ENCODE measurements around the gene EIF2S2. TPM values are rescaled to one million over a fixed set of nuclear protein-coding genes. Genes with fewer than 3 reads are reported as not detected.
"Not testable (repeated sequence)": the region's sequence is repeated elsewhere in the genome, so short reads cannot be mapped to it uniquely, and the experiment has no call there.

The EIF2S2 gene
- total RNA-seq, 1 experiment from 2014 or later: 124 TPM

DNA sequence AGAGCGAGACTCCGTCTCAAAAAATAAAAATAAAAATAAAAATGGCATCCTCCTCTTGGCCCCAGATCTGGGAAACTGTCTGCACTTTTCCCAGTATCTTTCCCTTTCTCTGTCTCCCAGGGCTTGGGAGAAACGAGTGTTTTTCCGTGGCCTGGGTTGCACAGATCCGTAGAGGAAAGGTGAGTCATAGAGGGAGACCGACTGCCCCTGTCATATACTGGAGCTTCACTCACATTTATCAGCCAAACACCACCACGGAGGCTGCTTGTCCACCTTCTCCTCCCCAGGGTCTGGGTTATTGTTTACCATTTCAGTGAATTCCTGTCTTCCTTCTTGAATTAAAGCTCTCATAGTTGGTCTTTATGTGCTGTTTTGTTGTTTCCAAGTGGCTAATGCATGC lies 31.9 kb upstream of the EIF2S2 start:
- Mint-ChIP-seq H3K36me3 (no peaks in the 10 kb centered on the region), H3K4me1 (no peaks in the 10 kb centered on the region), H3K27ac (no peak overlapping the region), H3K9me3 (no peaks in the 10 kb centered on the region), H3K27me3 (ENCODE audit: low read depth) (no peaks in the 10 kb centered on the region; the same call in 1 of the 2 replicates), H3K4me3 (no peak overlapping the region)
- CTCF ChIA-PET: interaction anchor here (1.0 kb wide), 1 partner anchor 46 kb away, joined by 3 read pairs; no protein-coding TSS in a partner anchor
- POLR2A ChIA-PET: no interaction called here
- DNase-seq (ENCODE audit: low spot score): no peak
- TF ChIP-seq, protein P1, sequence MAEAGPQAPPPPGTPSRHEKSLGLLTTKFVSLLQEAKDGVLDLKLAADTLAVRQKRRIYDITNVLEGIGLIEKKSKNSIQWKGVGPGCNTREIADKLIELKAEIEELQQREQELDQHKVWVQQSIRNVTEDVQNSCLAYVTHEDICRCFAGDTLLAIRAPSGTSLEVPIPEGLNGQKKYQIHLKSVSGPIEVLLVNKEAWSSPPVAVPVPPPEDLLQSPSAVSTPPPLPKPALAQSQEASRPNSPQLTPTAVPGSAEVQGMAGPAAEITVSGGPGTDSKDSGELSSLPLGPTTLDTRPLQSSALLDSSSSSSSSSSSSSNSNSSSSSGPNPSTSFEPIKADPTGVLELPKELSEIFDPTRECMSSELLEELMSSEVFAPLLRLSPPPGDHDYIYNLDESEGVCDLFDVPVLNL (CRISPR knock-in tag; IDR thresholded peaks at IDR 0.05; ENCODE audit: borderline replicate concordance, low read depth): no peak
- no peak for TF ChIP-seq ZNF671 (CRISPR knock-in tag; IDR thresholded peaks at IDR 0.05)
- no peak for ATAC-seq

DNA sequence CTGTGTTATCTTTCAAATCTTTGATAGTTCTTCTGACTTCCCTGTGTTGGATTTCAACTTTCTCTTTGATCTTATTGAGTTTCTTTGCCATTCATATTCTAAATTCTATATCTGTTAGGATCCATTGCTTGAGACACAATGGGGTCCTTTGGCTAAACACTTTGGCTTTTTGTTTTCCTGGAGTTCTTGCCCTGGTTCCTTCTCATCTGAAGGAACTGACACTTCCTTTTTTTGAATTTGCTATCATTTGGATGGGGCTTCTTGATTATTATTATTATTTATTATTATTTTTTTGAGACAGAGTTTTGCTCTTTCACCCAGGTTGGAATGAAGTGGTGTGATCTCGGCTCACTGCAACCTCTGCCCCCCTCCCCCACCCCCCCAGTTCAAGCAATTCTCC lies 30.1 kb upstream of the EIF2S2 start:
- Mint-ChIP-seq H3K36me3 (no peaks in the 10 kb centered on the region), H3K4me1 (no peaks in the 10 kb centered on the region), H3K4me3 (no peak overlapping the region), H3K27me3 (ENCODE audit: low read depth) (no peaks in the 10 kb centered on the region; the same call in 1 of the 2 replicates), H3K27ac (no peak overlapping the region), H3K9me3 (no peaks in the 10 kb centered on the region; the same call in 1 of the 2 replicates)
- ATAC-seq (no peak), DNase-seq (ENCODE audit: low spot score) (no peak)
- CTCF ChIA-PET: no interaction called here
- POLR2A ChIA-PET: no interaction called here
- TF ChIP-seq, protein P2, sequence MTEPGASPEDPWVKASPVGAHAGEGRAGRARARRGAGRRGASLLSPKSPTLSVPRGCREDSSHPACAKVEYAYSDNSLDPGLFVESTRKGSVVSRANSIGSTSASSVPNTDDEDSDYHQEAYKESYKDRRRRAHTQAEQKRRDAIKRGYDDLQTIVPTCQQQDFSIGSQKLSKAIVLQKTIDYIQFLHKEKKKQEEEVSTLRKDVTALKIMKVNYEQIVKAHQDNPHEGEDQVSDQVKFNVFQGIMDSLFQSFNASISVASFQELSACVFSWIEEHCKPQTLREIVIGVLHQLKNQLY (CRISPR knock-in tag; IDR thresholded peaks at IDR 0.05): no peak
- TF ChIP-seq, protein P3, sequence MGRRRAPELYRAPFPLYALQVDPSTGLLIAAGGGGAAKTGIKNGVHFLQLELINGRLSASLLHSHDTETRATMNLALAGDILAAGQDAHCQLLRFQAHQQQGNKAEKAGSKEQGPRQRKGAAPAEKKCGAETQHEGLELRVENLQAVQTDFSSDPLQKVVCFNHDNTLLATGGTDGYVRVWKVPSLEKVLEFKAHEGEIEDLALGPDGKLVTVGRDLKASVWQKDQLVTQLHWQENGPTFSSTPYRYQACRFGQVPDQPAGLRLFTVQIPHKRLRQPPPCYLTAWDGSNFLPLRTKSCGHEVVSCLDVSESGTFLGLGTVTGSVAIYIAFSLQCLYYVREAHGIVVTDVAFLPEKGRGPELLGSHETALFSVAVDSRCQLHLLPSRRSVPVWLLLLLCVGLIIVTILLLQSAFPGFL (CRISPR knock-in tag; IDR thresholded peaks at IDR 0.05; ENCODE audit: borderline replicate concordance): no peak
- TF ChIP-seq FOXP1 (CRISPR knock-in tag; IDR thresholded peaks at IDR 0.05; ENCODE audit: borderline replicate concordance): no peak
- no peak for TF ChIP-seq CREM (CRISPR knock-in tag; IDR thresholded peaks at IDR 0.05)
- TF ChIP-seq, protein P4, sequence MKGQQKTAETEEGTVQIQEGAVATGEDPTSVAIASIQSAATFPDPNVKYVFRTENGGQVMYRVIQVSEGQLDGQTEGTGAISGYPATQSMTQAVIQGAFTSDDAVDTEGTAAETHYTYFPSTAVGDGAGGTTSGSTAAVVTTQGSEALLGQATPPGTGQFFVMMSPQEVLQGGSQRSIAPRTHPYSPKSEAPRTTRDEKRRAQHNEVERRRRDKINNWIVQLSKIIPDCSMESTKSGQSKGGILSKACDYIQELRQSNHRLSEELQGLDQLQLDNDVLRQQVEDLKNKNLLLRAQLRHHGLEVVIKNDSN (CRISPR knock-in tag; IDR thresholded peaks at IDR 0.05): no peak
- TF ChIP-seq, protein P5, sequence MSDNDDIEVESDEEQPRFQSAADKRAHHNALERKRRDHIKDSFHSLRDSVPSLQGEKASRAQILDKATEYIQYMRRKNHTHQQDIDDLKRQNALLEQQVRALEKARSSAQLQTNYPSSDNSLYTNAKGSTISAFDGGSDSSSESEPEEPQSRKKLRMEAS (CRISPR knock-in tag; IDR thresholded peaks at IDR 0.05): no peak
- TF ChIP-seq GRHL2 (CRISPR knock-in tag; IDR thresholded peaks at IDR 0.05; ENCODE audit: insufficient replicate concordance, severe bottlenecking): no peak
- TF ChIP-seq, protein P6, sequence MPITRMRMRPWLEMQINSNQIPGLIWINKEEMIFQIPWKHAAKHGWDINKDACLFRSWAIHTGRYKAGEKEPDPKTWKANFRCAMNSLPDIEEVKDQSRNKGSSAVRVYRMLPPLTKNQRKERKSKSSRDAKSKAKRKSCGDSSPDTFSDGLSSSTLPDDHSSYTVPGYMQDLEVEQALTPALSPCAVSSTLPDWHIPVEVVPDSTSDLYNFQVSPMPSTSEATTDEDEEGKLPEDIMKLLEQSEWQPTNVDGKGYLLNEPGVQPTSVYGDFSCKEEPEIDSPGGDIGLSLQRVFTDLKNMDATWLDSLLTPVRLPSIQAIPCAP (CRISPR knock-in tag; IDR thresholded peaks at IDR 0.05): no peak
- TF ChIP-seq, protein P7, sequence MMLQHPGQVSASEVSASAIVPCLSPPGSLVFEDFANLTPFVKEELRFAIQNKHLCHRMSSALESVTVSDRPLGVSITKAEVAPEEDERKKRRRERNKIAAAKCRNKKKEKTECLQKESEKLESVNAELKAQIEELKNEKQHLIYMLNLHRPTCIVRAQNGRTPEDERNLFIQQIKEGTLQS (CRISPR knock-in tag; conservative IDR thresholded peaks at IDR 0.05): no peak
- TF ChIP-seq ZNF232 (CRISPR knock-in tag; IDR thresholded peaks at IDR 0.05): no peak
- TF ChIP-seq ZNF138 (CRISPR knock-in tag; conservative IDR thresholded peaks at IDR 0.05): no peak
- TF ChIP-seq CREB1 (CRISPR knock-in tag; IDR thresholded peaks at IDR 0.05): no peak
- no peak for TF ChIP-seq ATF1 (CRISPR knock-in tag; IDR thresholded peaks at IDR 0.05)

DNA sequence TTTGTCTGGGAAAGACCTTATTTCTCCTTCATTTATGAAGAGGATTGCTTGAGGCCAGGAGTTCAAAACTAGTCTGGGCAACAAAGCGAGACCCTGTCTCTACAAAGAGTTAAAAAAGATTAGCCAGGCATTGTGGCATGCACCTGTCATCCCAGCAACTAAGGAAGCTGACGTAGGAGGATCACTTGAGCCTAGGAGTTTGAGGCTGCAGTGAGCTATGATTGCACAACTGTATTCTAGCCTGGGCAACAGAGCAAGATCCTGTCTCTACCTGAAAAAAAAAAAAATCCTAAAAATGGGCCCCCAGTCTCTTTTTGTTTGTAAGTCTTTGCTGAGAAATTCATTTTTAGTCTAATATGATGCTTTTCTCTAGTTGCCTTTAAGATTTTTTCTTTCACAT lies 29.2 kb upstream of the EIF2S2 start:
- ATAC-seq: no peak
- H3K36me3 Mint-ChIP-seq: no peaks in the 10 kb centered on the region
- no peak overlapping the region for H3K27ac Mint-ChIP-seq
- ChIA-PET CTCF (no interaction called here), POLR2A (no interaction called here)
- no peaks in the 10 kb centered on the region; the same call in 1 of the 2 replicates for H3K27me3 Mint-ChIP-seq (ENCODE audit: low read depth)
- H3K9me3 Mint-ChIP-seq: no peaks in the 10 kb centered on the region; the same call in 1 of the 2 replicates
- no peak for DNase-seq (ENCODE audit: low spot score)
- H3K4me3 Mint-ChIP-seq: no peak overlapping the region
- TF ChIP-seq, protein P8, sequence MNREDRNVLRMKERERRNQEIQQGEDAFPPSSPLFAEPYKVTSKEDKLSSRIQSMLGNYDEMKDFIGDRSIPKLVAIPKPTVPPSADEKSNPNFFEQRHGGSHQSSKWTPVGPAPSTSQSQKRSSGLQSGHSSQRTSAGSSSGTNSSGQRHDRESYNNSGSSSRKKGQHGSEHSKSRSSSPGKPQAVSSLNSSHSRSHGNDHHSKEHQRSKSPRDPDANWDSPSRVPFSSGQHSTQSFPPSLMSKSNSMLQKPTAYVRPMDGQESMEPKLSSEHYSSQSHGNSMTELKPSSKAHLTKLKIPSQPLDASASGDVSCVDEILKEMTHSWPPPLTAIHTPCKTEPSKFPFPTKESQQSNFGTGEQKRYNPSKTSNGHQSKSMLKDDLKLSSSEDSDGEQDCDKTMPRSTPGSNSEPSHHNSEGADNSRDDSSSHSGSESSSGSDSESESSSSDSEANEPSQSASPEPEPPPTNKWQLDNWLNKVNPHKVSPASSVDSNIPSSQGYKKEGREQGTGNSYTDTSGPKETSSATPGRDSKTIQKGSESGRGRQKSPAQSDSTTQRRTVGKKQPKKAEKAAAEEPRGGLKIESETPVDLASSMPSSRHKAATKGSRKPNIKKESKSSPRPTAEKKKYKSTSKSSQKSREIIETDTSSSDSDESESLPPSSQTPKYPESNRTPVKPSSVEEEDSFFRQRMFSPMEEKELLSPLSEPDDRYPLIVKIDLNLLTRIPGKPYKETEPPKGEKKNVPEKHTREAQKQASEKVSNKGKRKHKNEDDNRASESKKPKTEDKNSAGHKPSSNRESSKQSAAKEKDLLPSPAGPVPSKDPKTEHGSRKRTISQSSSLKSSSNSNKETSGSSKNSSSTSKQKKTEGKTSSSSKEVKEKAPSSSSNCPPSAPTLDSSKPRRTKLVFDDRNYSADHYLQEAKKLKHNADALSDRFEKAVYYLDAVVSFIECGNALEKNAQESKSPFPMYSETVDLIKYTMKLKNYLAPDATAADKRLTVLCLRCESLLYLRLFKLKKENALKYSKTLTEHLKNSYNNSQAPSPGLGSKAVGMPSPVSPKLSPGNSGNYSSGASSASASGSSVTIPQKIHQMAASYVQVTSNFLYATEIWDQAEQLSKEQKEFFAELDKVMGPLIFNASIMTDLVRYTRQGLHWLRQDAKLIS (CRISPR knock-in tag; IDR thresholded peaks at IDR 0.05; ENCODE audit: borderline replicate concordance): no peak
- TF ChIP-seq ZNF121 (CRISPR knock-in tag; IDR thresholded peaks at IDR 0.05) (peak; percentile 43; the same call in 1 of the 2 replicates), FOXP1 (CRISPR knock-in tag; IDR thresholded peaks at IDR 0.05; ENCODE audit: borderline replicate concordance) (no peak)
- no peaks in the 10 kb centered on the region for H3K4me1 Mint-ChIP-seq

DNA sequence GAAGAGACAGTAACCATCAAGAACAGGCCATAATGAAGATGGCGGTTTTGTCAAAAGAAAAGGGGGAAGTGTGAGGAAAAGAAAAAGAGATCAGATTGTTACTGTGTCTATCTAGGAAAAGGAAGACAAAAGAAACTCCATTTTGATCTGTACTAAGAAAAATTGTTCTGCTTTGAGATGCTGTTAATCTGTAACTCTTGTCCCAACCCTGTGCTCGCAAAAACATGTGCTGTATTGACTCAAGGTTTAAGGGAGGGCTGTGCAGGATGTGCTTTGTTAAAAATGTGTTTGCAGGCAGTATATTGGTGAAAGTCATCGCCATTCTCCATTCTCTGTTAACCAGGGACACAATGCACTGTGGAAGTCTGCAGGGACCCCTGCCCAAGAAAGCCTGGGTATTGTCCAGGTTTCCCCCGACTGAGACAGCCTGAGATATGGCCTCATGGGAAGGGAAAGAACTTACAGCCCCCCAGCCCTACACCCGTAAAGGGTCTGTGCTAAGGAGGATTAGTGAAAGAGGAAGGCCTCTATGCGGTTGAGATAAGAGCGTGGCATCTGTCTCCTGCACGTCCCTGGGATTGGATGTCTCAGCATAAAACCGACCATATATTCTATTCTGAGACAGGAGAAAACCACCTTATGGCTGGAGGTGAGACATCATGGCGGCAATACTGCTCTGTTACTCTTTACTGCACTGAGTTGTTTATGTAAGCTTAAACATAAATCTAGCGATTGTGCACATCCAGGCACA lies 23.7 kb upstream of the EIF2S2 start:
- ATAC-seq; H3K27ac Mint-ChIP-seq; H3K4me3 Mint-ChIP-seq; H3K4me1 Mint-ChIP-seq; H3K27me3 Mint-ChIP-seq (ENCODE audit: low read depth); H3K9me3 Mint-ChIP-seq; POLR2A ChIA-PET; CTCF ChIA-PET; DNase-seq (ENCODE audit: low spot score): not testable (repeated sequence)
- H3K36me3 Mint-ChIP-seq: peaks cover 11% of the 10 kb centered on the region; the same call in 1 of the 2 replicates

All from WTC11 (cell line).